ENCODE measurements around the gene TSSK3. TPM values are rescaled to one million over a fixed set of nuclear protein-coding genes. Genes with fewer than 3 reads are reported as not detected.

Gene TSSK3
- total and polyA plus RNA-seq, 8 donors: 0.43 to 0.92 TPM; not detected in 6

- Histone ChIP-seq H3K4me3 (no peak overlapping the region), H3K27me3 (peaks cover 0 to 7% (median 0%) of the 10 kb centered on the region in 3 donors), H3K27ac (no peak overlapping the region), H3K4me1 (no peaks in the 10 kb centered on the region), H3K36me3 (no peaks in the 10 kb centered on the region), H3K9me3 (peaks cover 0 to 8% (median 3%) of the 10 kb centered on the region in 4 donors)
- no peak for DNase-seq
- no peak for TF ChIP-seq POLR2A (IDR thresholded peaks at IDR 0.05)
- no peak for TF ChIP-seq EP300 (IDR thresholded peaks at IDR 0.05)
- no peak for TF ChIP-seq POLR2AphosphoS5 (IDR thresholded peaks at IDR 0.05)
- no peak for TF ChIP-seq CTCF (IDR thresholded peaks at IDR 0.05)
- intact Hi-C loops (cut with DNase I; ENCODE audit: low total_unique reads): no loop called here
These were observed 48.9 kb downstream of the TSSK3 start for GRCh38 chr1:32411261-32411660.

GRCh38 chr1:32413507-32414185, 51.3 kb downstream of the TSSK3 start:
- no peaks in the 10 kb centered on the region for H3K4me1 ChIP-seq
- intact Hi-C loops (cut with DNase I; ENCODE audit: low total_unique reads): no loop called here
- no peaks in the 10 kb centered on the region for H3K36me3 ChIP-seq
- H3K9me3 ChIP-seq: peaks cover 0 to 8% (median 6%) of the 10 kb centered on the region in 4 donors
- peaks cover 0 to 7% (median 0%) of the 10 kb centered on the region in 3 donors for H3K27me3 ChIP-seq
- DNase-seq: peak; percentile 71 to 77
- TF ChIP-seq POLR2A (IDR thresholded peaks at IDR 0.05): no peak
- peak in 1 of 3 donors; percentile 68 for TF ChIP-seq POLR2AphosphoS5 (IDR thresholded peaks at IDR 0.05)
- TF ChIP-seq EP300 (IDR thresholded peaks at IDR 0.05): no peak
- peak in 5 of 7 experiments; percentile 60 to 90 (median 81) for TF ChIP-seq CTCF (IDR thresholded peaks at IDR 0.05)
- whole genome bisulfite sequencing, 5 donors: 42 to 56% (median 50%) methylated on average over 10 of the region's 10 CpGs
- H3K27ac ChIP-seq: no peak overlapping the region
- no peak overlapping the region for H3K4me3 ChIP-seq

Other genes with a start within 250 kb of the TSSK3 start
- gene TXLNA, start 182.9 kb upstream of the TSSK3 start, total RNA-seq: 10 to 100 TPM; 20.6 to 48.1 (median 28.0) TPM
- 10 to 100 TPM in 2 of 3 donors, 1 to 10 TPM in 1; 9.8 to 18.4 (median 12.1) TPM for gene TXLNA, start 182.9 kb upstream of the TSSK3 start, polyA plus RNA-seq
- gene CCDC28B, start 161.9 kb upstream of the TSSK3 start, total RNA-seq: 10 to 100 TPM in 1 of 5 donors, 1 to 10 TPM in 1, under 1 TPM in 1, not detected in 2; 0.45 to 27.8 (median 5.3) TPM
- gene CCDC28B, start 161.9 kb upstream of the TSSK3 start, polyA plus RNA-seq: 10 to 100 TPM in 2 of 3 donors, 1 to 10 TPM in 1; 8.7 to 11.8 (median 10.7) TPM
- gene IQCC, start 156.9 kb upstream of the TSSK3 start, total RNA-seq: 1 to 10 TPM in 4 of 5 donors, not detected in 1; 2.3 to 5.5 (median 2.9) TPM
- 1 to 10 TPM; 1.3 to 2.1 (median 1.7) TPM for gene IQCC, start 156.9 kb upstream of the TSSK3 start, polyA plus RNA-seq
- gene DCDC2B, start 153.4 kb upstream of the TSSK3 start, total RNA-seq: not detected
- gene DCDC2B, start 153.4 kb upstream of the TSSK3 start, polyA plus RNA-seq: not detected
- gene TMEM234, start 140.2 kb upstream of the TSSK3 start, total RNA-seq: 100 to 1,000 TPM in 1 of 5 donors, 10 to 100 TPM in 4; 19.1 to 169 (median 27.1) TPM
- gene TMEM234, start 140.2 kb upstream of the TSSK3 start, polyA plus RNA-seq: 10 to 100 TPM; 11.6 to 14.3 (median 13.4) TPM
- gene EIF3I, start 140.1 kb upstream of the TSSK3 start, total RNA-seq: 100 to 1,000 TPM in 2 of 5 donors, 10 to 100 TPM in 3; 21.1 to 444 (median 90.1) TPM
- 100 to 1,000 TPM; 180 to 245 (median 198) TPM for gene EIF3I, start 140.1 kb upstream of the TSSK3 start, polyA plus RNA-seq
- 10 to 100 TPM in 1 of 5 donors, 1 to 10 TPM in 1, not detected in 3; 1.6 to 36.8 TPM for gene FAM167B, start 115.3 kb upstream of the TSSK3 start, total RNA-seq
- gene FAM167B, start 115.3 kb upstream of the TSSK3 start, polyA plus RNA-seq: 1 to 10 TPM; 3.6 to 7.1 (median 4.7) TPM
- 1 to 10 TPM in 4 of 5 donors, under 1 TPM in 1; 0.58 to 6.4 (median 2.0) TPM for gene LCK, start 111.3 kb upstream of the TSSK3 start, total RNA-seq
- 1 to 10 TPM; 1.5 to 4.1 (median 2.3) TPM for gene LCK, start 111.3 kb upstream of the TSSK3 start, polyA plus RNA-seq
- gene HDAC1, start 70.5 kb upstream of the TSSK3 start, total RNA-seq: 100 to 1,000 TPM in 1 of 5 donors, 10 to 100 TPM in 4; 62.0 to 143 (median 77.0) TPM
- gene HDAC1, start 70.5 kb upstream of the TSSK3 start, polyA plus RNA-seq: 100 to 1,000 TPM in 1 of 3 donors, 10 to 100 TPM in 2; 50.7 to 113 (median 57.1) TPM
- 10 to 100 TPM in 4 of 5 donors, 1 to 10 TPM in 1; 7.6 to 99.4 (median 22.9) TPM for gene MARCKSL1, start 26.3 kb upstream of the TSSK3 start, total RNA-seq
- gene MARCKSL1, start 26.3 kb upstream of the TSSK3 start, polyA plus RNA-seq: 100 to 1,000 TPM in 1 of 3 donors, 10 to 100 TPM in 2; 46.4 to 100 (median 95.3) TPM
- gene FAM229A, start 54 bp upstream of the TSSK3 start, total RNA-seq: 10 to 100 TPM in 2 of 5 donors, 1 to 10 TPM in 3; 2.2 to 21.6 (median 8.8) TPM
- 10 to 100 TPM in 1 of 3 donors, 1 to 10 TPM in 2; 7.8 to 10.3 (median 8.7) TPM for gene FAM229A, start 54 bp upstream of the TSSK3 start, polyA plus RNA-seq
- 100 to 1,000 TPM in 1 of 5 donors, 10 to 100 TPM in 4; 35.9 to 126 (median 57.6) TPM for gene BSDC1, start 31.9 kb downstream of the TSSK3 start, total RNA-seq
- 10 to 100 TPM; 23.8 to 39.0 (median 36.8) TPM for gene BSDC1, start 31.9 kb downstream of the TSSK3 start, polyA plus RNA-seq
- gene ZBTB8B, start 102.5 kb downstream of the TSSK3 start, total RNA-seq: under 1 TPM in 2 of 5 donors, not detected in 3; under 0.01 to 0.37 TPM
- under 1 TPM in 1 of 3 donors, not detected in 2; 0.15 TPM for gene ZBTB8B, start 102.5 kb downstream of the TSSK3 start, polyA plus RNA-seq
- 10 to 100 TPM in 1 of 5 donors, 1 to 10 TPM in 2, under 1 TPM in 2; 0.58 to 23.9 (median 6.5) TPM for gene ZBTB8A, start 176.9 kb downstream of the TSSK3 start, total RNA-seq
- gene ZBTB8A, start 176.9 kb downstream of the TSSK3 start, polyA plus RNA-seq: 1 to 10 TPM; 1.6 to 4.1 (median 2.1) TPM